GM21447 (cell line): ENCODE data around the gene CXCL14.

ENCODE experiments used
- ATAC-seq: cut with Tn5 transposase; IDR thresholded peaks from one replicate; pipeline ENCODE4 v1.9.1; 2021; ENCODE audit not compliant: unreplicated experiment

CXCL14 gene

DNA sequence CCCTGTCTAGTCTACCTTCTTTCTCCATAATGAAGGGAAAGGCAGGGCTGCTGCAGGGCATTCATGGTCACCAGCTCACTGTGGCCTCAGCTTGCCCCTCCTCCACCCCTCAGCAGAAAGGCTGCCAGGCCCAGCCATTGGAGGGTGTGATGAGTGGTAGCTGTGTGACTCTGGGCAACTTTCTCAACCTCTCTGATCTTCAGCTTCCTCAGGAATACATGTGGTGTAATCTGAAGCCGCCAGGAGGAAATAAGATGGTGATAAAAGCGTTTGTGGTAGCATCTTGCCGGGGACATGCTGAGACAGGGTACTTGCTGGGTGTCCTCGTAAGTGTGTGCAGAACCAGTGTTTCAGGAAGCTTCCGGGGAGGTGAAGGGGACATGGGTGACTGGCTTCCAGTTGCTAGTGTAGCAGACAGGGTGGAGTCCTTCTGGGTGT is 9.8 kb downstream of the CXCL14 start:
- ATAC-seq: no peak

GRCh38 chr5:135568246-135568645 is 10.5 kb downstream of the CXCL14 start:
- ATAC-seq: no peak

DNA sequence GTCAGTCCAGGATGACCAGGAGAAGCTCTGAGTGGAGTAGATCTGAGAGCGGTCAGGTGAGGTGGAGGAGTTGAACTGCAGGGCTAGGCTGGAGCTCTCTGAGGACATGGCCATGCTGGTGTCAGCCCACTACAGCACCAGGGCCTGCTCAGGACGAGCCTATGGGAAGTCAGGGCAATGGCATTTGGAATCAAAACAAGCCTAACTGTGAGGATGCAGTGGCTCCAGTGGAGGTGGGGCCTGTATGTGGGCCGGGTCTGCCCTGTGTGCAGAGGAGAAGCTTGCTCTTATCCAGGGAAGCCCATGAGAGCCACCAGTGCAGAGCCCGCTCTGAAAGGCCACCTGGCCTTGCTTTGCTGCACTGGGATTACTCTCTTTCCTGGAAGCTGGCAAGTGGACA is 11.1 kb downstream of the CXCL14 start:
- no peak for ATAC-seq

- ATAC-seq: no peak
These were observed 12.1 kb downstream of the CXCL14 start for GRCh38 chr5:135566422-135567400.

DNA sequence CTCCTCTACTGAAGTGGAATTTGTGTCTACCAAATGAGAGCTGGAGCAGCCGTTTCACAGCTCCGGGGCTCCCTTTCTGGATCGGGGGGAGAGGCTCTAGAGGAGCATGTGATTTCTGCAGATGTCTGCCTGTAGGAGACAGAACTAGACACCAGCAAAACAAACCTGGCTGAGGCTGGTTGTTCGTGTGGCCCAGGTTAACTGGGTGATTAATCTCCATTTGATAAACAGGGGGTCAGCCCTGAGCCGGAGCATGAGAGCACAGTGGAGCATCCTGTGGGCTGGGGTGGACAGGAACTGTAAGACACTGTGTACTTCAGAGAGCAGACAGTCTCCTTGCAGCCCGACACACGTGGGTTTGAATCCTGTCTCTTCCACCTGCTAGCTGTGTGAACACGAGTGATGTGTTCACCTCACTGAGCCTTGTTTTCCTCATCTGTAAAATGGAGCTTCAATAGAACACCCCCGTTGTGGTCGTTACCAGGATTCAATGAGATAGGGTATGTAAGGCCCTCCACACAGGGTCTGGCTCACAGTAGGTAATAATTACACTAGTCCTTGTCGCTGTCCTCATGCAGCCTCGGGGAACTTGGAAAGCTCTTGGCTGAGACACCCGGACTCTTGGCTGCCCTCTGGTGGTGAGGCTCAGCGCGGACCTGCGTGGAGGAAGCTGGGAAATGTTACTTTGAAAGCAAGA is 12.9 kb downstream of the CXCL14 start:
- no peak for ATAC-seq

- ATAC-seq: no peak
These were observed 13.5 kb downstream of the CXCL14 start for GRCh38 chr5:135565266-135565665.

DNA sequence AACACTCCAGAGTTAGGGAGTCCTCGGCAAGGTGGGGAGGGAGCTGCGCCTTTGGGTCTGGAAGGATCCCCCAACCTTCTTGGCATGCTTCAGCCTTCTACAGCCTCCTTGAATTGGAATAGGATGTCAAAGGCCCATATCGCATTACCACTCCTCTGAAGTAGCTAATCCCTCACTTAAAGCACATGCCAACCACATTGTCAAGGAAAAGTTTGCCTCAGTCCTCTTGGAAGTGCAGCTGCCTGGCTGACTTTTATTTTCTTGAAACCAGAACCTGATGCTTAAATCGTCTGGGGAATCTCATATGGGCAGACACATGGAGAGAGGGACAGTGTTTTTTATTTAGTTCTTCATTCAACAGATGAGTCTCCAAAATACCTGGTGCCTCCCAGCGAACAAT is 14.5 kb downstream of the CXCL14 start:
- ATAC-seq: no peak

- no peak for ATAC-seq
These were observed 17.5 kb downstream of the CXCL14 start for GRCh38 chr5:135561266-135561665.

- ATAC-seq: peak; percentile 89
These were observed 17.9 kb downstream of the CXCL14 start for GRCh38 chr5:135560858-135561257.

GRCh38 chr5:135559354-135559753 is 19.4 kb downstream of the CXCL14 start:
- no peak for ATAC-seq

- ATAC-seq: no peak
These were observed 21.5 kb downstream of the CXCL14 start for GRCh38 chr5:135557076-135557838.

- no peak for ATAC-seq
These were observed 22.2 kb downstream of the CXCL14 start for GRCh38 chr5:135556620-135557019.

DNA sequence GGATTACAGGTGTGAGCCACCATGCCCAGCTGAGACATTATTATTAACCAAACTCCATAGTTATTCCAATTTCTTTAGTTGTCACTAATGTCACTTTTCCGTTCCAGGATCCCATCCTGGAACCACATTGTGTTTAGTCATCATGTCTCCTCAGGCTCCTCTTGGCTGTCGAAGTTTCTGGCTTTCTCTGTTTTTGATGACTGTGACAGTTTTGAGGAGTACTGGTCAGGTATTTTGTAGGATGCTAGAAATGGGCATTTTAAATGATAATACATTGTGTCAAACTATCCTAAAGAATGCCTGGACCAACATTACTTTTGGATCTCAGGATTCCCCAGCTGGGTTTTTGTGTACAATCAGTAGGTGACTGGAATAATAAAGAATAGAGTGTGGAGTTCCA is 23.3 kb downstream of the CXCL14 start:
- ATAC-seq: no peak

GRCh38 chr5:135553688-135554462 is 24.9 kb downstream of the CXCL14 start:
- no peak for ATAC-seq

- ATAC-seq: peak; percentile 77
These were observed 27.0 kb downstream of the CXCL14 start for GRCh38 chr5:135551593-135552447.

DNA sequence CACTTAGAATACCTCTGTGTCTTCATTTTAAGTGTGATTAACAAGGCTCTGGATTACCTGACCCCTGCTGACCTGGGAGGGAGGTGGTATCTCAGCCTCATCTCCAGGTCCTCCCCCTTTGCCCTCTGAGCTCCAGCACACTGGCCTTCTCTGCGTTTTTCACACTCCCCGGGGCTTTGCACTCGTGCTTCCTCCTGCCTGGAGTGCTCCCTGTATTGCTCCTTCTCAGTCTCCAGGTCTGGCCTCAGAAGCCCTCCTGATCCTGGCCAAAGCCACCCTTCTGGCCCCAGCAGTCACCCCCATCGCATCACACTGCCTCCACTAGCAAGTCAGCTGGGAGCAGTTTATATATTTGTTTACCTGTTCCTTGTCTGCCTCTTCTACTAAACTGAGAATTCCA is 29.4 kb downstream of the CXCL14 start:
- no peak for ATAC-seq

DNA sequence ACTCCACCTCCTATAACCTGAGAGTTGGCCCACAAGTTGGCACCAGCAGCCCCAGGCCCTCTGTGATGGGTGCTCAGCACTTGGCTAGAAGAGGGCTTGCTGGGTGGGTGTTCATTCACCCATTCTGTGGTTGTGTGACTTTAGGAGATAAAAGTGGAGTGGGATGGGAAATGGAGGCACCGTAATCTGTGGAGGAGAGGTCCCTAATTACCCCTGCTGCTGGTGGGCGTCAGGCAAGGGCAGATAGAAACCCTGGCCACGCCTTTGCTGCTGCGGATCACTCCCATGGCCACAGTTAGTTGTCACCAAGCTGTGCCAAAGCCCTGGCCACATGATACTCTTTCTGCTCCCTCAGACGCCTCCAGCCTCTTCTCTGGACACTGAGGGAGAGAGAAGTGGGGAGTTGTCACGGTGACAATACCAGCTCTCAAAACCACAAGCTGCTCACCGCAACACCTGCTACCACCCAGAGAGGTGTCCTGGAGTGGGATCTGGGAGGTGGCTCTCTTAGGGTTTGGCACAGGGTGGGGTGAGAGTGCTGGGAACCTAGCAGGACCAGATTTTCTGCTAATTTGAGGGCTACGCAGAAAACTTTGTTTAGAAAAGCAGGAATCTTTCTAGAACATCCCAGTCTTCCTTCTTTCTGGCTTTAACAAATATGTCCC is 31.1 kb downstream of the CXCL14 start:
- ATAC-seq: no peak

- ATAC-seq: no peak
These were observed 31.9 kb downstream of the CXCL14 start for GRCh38 chr5:135546912-135547311.

DNA sequence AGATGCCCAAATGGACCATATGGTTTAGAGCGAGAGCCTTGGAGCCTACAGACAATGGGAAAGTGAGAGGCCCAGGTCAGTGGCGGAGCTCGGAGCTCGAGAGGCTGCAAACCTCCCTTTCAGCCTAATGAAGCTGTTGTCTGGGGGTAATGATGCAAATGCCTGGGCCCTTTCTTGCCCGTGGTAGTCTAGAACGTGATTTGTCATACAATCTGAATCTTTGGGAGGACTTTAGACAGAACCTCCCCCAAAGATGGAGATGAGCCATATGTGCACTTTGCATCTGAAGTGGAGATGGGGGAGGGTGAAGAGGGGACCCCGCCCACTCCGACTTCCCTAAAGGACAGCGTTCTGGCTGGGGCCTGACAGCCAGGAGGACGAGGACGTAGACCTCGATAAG is 32.7 kb downstream of the CXCL14 start:
- no peak for ATAC-seq
